Liver (tissue), 9 donors: ENCODE results near the gene PNLIPRP3. TPM values are rescaled to one million over a fixed set of nuclear protein-coding genes. Genes with fewer than 3 reads are reported as not detected.

Experiments
- DNase-seq: peaks from one replicate; pipeline ENCODE4 v3.0.0-alpha.2; 2017; ENCODE audit warnings: low spot score
- H3K27ac ChIP-seq, 2 donors: one replicate each; pipeline ENCODE4 v1.7.0; 2013; ENCODE audit warnings: inconsistent platforms in 2 of 2, low read length in 2 of 2, control low read depth in 1 of 2, low read depth in 1 of 2, mild to moderate bottlenecking in 1 of 2
- H3K27me3 ChIP-seq, 4 donors: one replicate each; pipeline versions ENCODE4 v1.6.1 to v1.7.0; 2013; ENCODE audit warnings: low read length in 3 of 4, inconsistent platforms in 1 of 4, mild to moderate bottlenecking in 1 of 4, moderate library complexity in 1 of 4; ENCODE audit not compliant: control insufficient read depth in 4 of 4, insufficient read depth in 4 of 4
- H3K36me3 ChIP-seq, 4 donors: one replicate each; pipeline versions ENCODE4 v1.6.1 to v1.7.0; 2013; ENCODE audit warnings: low read length in 3 of 4, mild to moderate bottlenecking in 3 of 4, low read depth in 1 of 4, moderate library complexity in 1 of 4; ENCODE audit not compliant: control insufficient read depth in 4 of 4, insufficient read depth in 3 of 4
- H3K4me1 ChIP-seq, 4 donors: one replicate each; pipeline versions ENCODE4 v1.6.1 to v1.7.0; 2013; ENCODE audit warnings: low read length in 3 of 4, mild to moderate bottlenecking in 3 of 4, moderate library complexity in 1 of 4; ENCODE audit not compliant: control insufficient read depth in 4 of 4, insufficient read depth in 4 of 4
- H3K4me3 ChIP-seq, 3 donors: one replicate each; pipeline versions ENCODE4 v1.6.1 to v1.7.0; 2013; ENCODE audit warnings: low read length in 3 of 3, control low read depth in 1 of 3, low read depth in 1 of 3, mild to moderate bottlenecking in 1 of 3
- H3K9ac ChIP-seq, 2 donors: one replicate each; pipeline ENCODE4 v1.7.0; 2013; ENCODE audit warnings: low read length in 2 of 2, mild to moderate bottlenecking in 2 of 2, moderate library complexity in 2 of 2, control low read depth in 1 of 2, low read depth in 1 of 2
- H3K9me3 ChIP-seq, 4 donors: one replicate each; pipeline versions ENCODE4 v1.6.1 to v1.7.0; 2013; ENCODE audit warnings: low read length in 3 of 4; ENCODE audit not compliant: control insufficient read depth in 4 of 4
- ATF3 ChIP-seq: IDR thresholded peaks from 2 replicates; pipeline ENCODE4 v1.6.1; 2016; ENCODE audit warnings: antibody characterized with exemption
- CTCF ChIP-seq: fragments of 150-350 bp; IDR thresholded peaks from 2 replicates; pipeline ENCODE4 v1.5.1; 2017; ENCODE audit warnings: improper control_type of control experiment, low read depth, low read length; ENCODE audit not compliant: missing input control
- EGR1 ChIP-seq, 2 donors: IDR thresholded peaks; 2 replicates each; pipeline ENCODE4 v1.6.1; 2016 to 2018; ENCODE audit warnings: antibody characterized with exemption in 2 of 2, low read depth in 2 of 2
- FOXA1 ChIP-seq: IDR thresholded peaks from 2 replicates; pipeline ENCODE4 v1.6.1; 2016; ENCODE audit warnings: antibody characterized with exemption
- FOXA2 ChIP-seq: IDR thresholded peaks from 2 replicates; pipeline ENCODE4 v1.6.1; 2016; ENCODE audit warnings: antibody characterized with exemption
- GABPA ChIP-seq, 2 donors: IDR thresholded peaks in 1 of 2; conservative IDR thresholded peaks in 1 of 2; 2 replicates each; pipeline ENCODE4 v1.6.1; 2016; ENCODE audit warnings: antibody characterized with exemption in 2 of 2, mild to moderate bottlenecking in 1 of 2, moderate library complexity in 1 of 2
- HNF4A ChIP-seq, 2 donors: conservative IDR thresholded peaks; 2 replicates each; pipeline ENCODE4 v1.6.1; 2016; ENCODE audit warnings: antibody characterized with exemption in 2 of 2, mild to moderate bottlenecking in 2 of 2
- HNF4G ChIP-seq: IDR thresholded peaks from 2 replicates; pipeline ENCODE4 v1.6.1; 2016; ENCODE audit warnings: antibody characterized with exemption
- JUND ChIP-seq, 2 donors: IDR thresholded peaks; 2 replicates each; pipeline ENCODE4 v1.6.1; 2016; ENCODE audit warnings: antibody characterized with exemption in 2 of 2
- MAX ChIP-seq: IDR thresholded peaks from 2 replicates; pipeline ENCODE4 v1.6.1; 2016; ENCODE audit warnings: antibody characterized with exemption
- NR2F2 ChIP-seq: IDR thresholded peaks from 2 replicates; pipeline ENCODE4 v1.6.1; 2016; ENCODE audit warnings: antibody characterized with exemption
- RAD21 ChIP-seq, 2 donors: IDR thresholded peaks; 2 replicates each; pipeline ENCODE4 v1.6.1; 2016; ENCODE audit warnings: antibody characterized with exemption in 2 of 2, mild to moderate bottlenecking in 2 of 2
- REST ChIP-seq: IDR thresholded peaks from 2 replicates; pipeline ENCODE4 v1.6.1; 2016; ENCODE audit warnings: antibody characterized with exemption, mild to moderate bottlenecking
- SP1 ChIP-seq: IDR thresholded peaks from 2 replicates; pipeline ENCODE4 v1.6.1; 2018; ENCODE audit warnings: antibody characterized with exemption, mild to moderate bottlenecking
- TAF1 ChIP-seq: conservative IDR thresholded peaks from 2 replicates; pipeline ENCODE4 v1.6.1; 2016; ENCODE audit warnings: antibody characterized with exemption, mild to moderate bottlenecking
- YY1 ChIP-seq: IDR thresholded peaks from 2 replicates; pipeline ENCODE4 v1.6.1; 2016; ENCODE audit warnings: antibody characterized with exemption, mild to moderate bottlenecking
- ZBTB33 ChIP-seq: IDR thresholded peaks from 2 replicates; pipeline ENCODE4 v1.6.1; 2016; ENCODE audit warnings: antibody characterized with exemption
- WGBS: extraction: QIAGEN DNeasy Blood & Tissue Kit; methylation state at CpG from one replicate; pipeline ENCODE4 v1.1.7; 2013; 5-methylcytosine and 5-hydroxymethylcytosine counted together
- polyA plus RNA-seq, 2 donors: library from polyadenylated mRNA; stranded (reverse) in 1 of 2; unstranded in 1 of 2; fragments of 200-250 nt in 1 of 2; fragments of >200 nt in 1 of 2; fragmentation: Nextera tagmentation in 1 of 2; extraction: Ambion mirVana in 1 of 2; gene quantifications; one replicate each; pipeline versions ENCODE4 v1.2.1 to v1.2.3, GENCODE V29; 2013 to 2015
- total RNA-seq, 2 donors: library from RNA; depleted of rRNA; stranded (reverse); fragments of >200 nt; gene quantifications; one replicate each; pipeline ENCODE4 v1.2.3, GENCODE V29; 2014
- donor health status: healthy.
- donor health status: healthy.
- donor health status: healthy.
- donor health status: healthy.
- donor health status: healthy.

Gene PNLIPRP3
- total and polyA plus RNA-seq, 4 donors = not detected

GRCh38 chr10:116437076-116437692, 9.5 kb downstream of the PNLIPRP3 start (continued):
- TF ChIP-seq CTCF (no peak), TAF1 (no peak), HNF4A (conservative IDR thresholded peaks at IDR 0.05) (no peak), GABPA (IDR thresholded peaks at IDR 0.05 in 1 of 2, conservative IDR thresholded peaks at IDR 0.05 in 1 of 2) (no peak), NR2F2 (no peak), ATF3 (no peak), JUND (IDR thresholded peaks at IDR 0.05) (no peak), RAD21 (IDR thresholded peaks at IDR 0.05) (no peak), EGR1 (IDR thresholded peaks at IDR 0.05; ENCODE audit: low read depth in 2 of 2) (no peak), HNF4G (no peak), FOXA1 (no peak), YY1 (no peak)

GRCh38 chr10:116440330-116441030, 12.8 kb downstream of the PNLIPRP3 start:
- 96% methylated on average over 5 of the region's 5 CpGs for WGBS
- DNase-seq = no peak

GRCh38 chr10:116444527-116445142, 17.0 kb downstream of the PNLIPRP3 start:
- no peak overlapping the region for H3K9ac ChIP-seq
- no peaks in the 10 kb centered on the region for H3K4me1 ChIP-seq
- no peaks in the 10 kb centered on the region for H3K9me3 ChIP-seq
- H3K4me3 ChIP-seq = no peak overlapping the region
- H3K36me3 ChIP-seq = no peaks in the 10 kb centered on the region
- 38% methylated on average over 4 of the region's 4 CpGs for WGBS
- no peak overlapping the region for H3K27ac ChIP-seq
- no peaks in the 10 kb centered on the region for H3K27me3 ChIP-seq
- no peak for DNase-seq
- TF ChIP-seq REST (no peak), HNF4G (no peak), MAX (no peak), NR2F2 (no peak), GABPA (IDR thresholded peaks at IDR 0.05 in 1 of 2, conservative IDR thresholded peaks at IDR 0.05 in 1 of 2) (no peak), CTCF (peak; percentile 66), SP1 (no peak), FOXA2 (no peak), ATF3 (no peak), YY1 (no peak), ZBTB33 (no peak), RAD21 (IDR thresholded peaks at IDR 0.05) (peak; percentile 72 to 73)

More at GRCh38 chr10:116440330-116441030, 12.8 kb downstream of the PNLIPRP3 start:
- Histone ChIP-seq H3K4me1 (no peaks in the 10 kb centered on the region), H3K9me3 (no peaks in the 10 kb centered on the region), H3K36me3 (no peaks in the 10 kb centered on the region), H3K9ac (no peak overlapping the region), H3K4me3 (no peak overlapping the region), H3K27me3 (no peaks in the 10 kb centered on the region), H3K27ac (no peak overlapping the region)
- TF ChIP-seq TAF1 = no peak
